Stimulated activated CD4-positive, alpha-beta T cell treated with anti-CD3 and anti-CD28 coated beads, TNF-alpha, amount 100 ng/mL, for 48 hours (primary cell): ENCODE results near the gene SEMA3B.

Source experiments
- DNase-seq, 3 donors: peaks; one replicate each; pipeline ENCODE4 v3.0.0-alpha.2; 2020; ENCODE audit warnings: low read depth in 3 of 3

SEMA3B gene

GRCh38 chr3:50316657-50317242 lies 47.8 kb downstream of the SEMA3B start:
- no peak for DNase-seq

GRCh38 chr3:50317300-50317699 lies 48.4 kb downstream of the SEMA3B start:
- no peak for DNase-seq

GRCh38 chr3:50318163-50318562 lies 49.2 kb downstream of the SEMA3B start:
- DNase-seq: no peak

GRCh38 chr3:50318615-50319014 lies 49.7 kb downstream of the SEMA3B start:
- DNase-seq: no peak

GRCh38 chr3:50319181-50319893 lies 50.4 kb downstream of the SEMA3B start:
- DNase-seq: no peak

- DNase-seq: no peak
Observed at GRCh38 chr3:50319894-50320625, 51.1 kb downstream of the SEMA3B start.

- peak in 1 of 3 donors; percentile 28 for DNase-seq
Observed at GRCh38 chr3:50320853-50321335, 51.9 kb downstream of the SEMA3B start.

GRCh38 chr3:50321336-50322114 lies 52.6 kb downstream of the SEMA3B start:
- peak; percentile 69 to 80 (median 70) for DNase-seq

- no peak for DNase-seq
Observed at GRCh38 chr3:50322115-50322385, 53.1 kb downstream of the SEMA3B start.

- no peak for DNase-seq
Observed at GRCh38 chr3:50322386-50323091, 53.6 kb downstream of the SEMA3B start, which contains the start of gene HYAL2. TSS of gene HYAL2 (minus strand) at chr3:50322745. CDS start at chr3:50320489, 2,256 bp downstream.

GRCh38 chr3:50323092-50323600 lies 54.2 kb downstream of the SEMA3B start:
- DNase-seq: no peak

GRCh38 chr3:50323614-50324199 lies 54.8 kb downstream of the SEMA3B start:
- DNase-seq: no peak

GRCh38 chr3:50324351-50325112 lies 55.6 kb downstream of the SEMA3B start:
- DNase-seq: peak in 1 of 3 donors; percentile 30

GRCh38 chr3:50325113-50325480 lies 56.1 kb downstream of the SEMA3B start:
- DNase-seq: no peak

- no peak for DNase-seq
Observed at GRCh38 chr3:50325497-50326181, 56.7 kb downstream of the SEMA3B start.

- no peak for DNase-seq
Observed at GRCh38 chr3:50326182-50326541, 57.2 kb downstream of the SEMA3B start.

GRCh38 chr3:50327129-50327528 lies 58.2 kb downstream of the SEMA3B start:
- DNase-seq: no peak
